Measurements from ENCODE around the gene SLC8A1. TPM values are rescaled to one million over a fixed set of nuclear protein-coding genes. Genes with fewer than 3 reads are reported as not detected.

Gene SLC8A1
- total RNA-seq, 1 donor from 2014 or later, result 116 TPM

DNA sequence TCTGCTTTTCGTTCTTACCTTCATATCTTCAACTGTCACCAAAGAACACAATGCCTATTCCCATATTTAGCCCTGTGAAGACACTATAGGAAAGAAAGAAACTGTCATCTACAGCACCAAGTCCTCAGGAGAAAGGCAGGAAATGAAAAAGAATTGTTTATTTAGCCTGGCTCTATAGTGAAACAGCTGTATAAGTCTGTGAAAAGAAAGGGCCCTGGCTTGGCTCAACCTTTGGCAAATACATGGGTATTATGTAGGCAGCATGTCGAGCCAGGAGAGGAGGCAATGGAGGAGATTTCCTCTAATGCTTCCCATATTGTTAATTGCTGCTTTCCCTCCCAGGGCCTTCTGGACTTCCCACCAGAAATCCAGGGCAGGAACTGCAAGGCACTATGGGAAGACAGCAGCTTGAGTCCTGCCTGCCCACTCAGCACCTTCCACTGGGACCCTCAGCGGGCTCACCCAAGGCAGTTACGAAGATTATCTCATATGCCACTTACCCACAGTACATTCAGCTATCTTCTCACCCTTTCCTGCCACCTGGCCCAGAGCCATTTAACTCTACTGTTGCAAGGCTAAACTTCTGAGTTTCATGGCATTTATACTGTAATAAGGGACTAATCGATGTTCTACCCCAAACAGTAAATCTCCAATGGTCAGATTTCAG is 30.1 kb downstream of the SLC8A1 start:
- no peak for DNase-seq (ENCODE audit: low spot score)

DNA sequence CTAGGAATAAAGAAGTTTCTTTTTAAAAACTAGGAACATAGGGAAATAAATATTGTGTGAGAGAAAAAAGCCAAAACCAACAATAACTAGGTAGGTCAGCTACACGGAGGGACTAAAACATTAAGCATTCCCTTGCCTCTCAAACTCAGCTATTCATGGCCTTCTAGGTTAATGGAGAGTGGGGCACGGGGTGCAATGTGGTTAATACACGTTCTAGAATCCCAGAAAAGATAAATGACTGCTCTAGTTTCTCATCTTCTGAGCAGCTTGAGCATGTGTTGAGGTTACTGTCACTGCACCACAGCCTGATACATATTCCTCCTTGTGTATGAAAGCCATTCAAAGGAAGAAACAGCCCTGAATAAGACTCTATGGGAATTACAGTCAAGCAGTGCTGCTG is 31.4 kb downstream of the SLC8A1 start:
- DNase-seq (ENCODE audit: low spot score), result no peak

DNA sequence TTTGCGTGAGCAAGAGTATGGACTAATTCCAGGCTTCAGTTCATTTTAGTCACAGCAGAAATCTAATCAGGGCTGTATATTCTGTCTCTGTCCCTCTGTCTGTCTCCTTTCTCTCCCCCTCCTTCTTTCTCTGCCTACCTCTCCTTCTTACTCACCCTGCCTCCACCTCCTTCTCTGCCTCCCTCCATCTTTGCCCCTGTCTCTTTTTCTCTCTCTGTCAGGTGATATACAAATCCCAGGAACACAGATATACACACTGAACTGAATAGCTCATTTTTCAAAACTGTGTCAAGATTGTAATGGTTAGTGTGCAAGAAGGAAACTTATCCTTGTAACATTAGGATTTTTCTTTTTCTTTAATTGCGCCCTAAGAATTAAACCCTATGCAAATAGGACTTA is 32.5 kb downstream of the SLC8A1 start:
- DNase-seq (ENCODE audit: low spot score), result no peak

DNA sequence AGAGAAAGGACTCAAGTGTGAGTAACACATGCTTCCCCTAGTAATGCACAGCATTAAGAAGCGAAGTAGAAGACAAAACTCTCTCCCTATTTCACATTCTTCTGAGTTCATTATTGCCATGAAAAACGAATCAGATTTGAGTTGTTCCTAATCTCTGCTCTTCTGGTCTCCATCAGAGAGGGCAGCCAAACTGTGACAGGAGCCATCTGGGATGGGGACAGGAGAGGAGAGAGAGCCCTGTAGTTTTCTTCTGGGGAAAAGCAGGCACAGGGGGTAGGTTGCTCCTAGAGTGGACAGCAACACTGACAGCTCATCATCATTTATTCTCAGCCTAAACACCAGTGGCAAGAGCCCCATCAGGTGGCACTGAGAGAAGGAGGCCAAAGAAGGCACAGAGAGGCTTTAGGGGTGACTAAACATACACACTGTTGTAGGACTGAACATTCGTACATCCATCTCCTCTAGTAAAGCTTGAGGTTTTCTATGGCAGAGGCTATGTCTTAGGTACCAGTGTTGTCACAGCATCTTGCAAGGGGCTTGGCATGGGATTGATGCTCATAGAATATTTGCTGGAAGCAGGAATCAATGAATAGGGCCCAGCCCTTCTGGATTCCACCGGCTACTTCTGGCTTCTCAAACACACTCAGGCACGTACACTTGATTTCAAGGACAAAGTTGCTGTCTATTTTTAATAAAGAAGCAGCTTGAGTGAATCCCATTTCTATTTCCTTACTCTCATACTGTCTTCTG is 33.1 kb downstream of the SLC8A1 start:
- DNase-seq (ENCODE audit: low spot score), result no peak

DNA sequence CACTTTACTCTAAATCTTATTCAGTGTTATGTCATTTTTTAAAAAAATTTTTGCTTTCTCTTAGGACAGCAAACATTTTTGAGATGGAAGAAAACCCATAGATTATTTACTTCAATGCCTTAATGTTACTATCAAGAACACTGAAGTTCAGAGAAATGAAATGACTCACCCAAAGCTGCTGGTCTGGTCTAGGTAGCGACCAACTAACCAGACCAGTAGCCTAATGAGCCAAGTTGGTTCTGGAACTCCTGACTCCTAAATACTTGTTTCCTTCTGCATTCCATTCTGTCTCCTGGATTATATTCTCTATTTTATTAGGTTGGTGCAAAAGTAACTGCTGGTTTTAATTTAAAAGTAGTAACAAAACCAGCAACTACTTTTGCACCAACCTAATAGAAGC is 35.4 kb downstream of the SLC8A1 start:
- DNase-seq (ENCODE audit: low spot score), result no peak

DNA sequence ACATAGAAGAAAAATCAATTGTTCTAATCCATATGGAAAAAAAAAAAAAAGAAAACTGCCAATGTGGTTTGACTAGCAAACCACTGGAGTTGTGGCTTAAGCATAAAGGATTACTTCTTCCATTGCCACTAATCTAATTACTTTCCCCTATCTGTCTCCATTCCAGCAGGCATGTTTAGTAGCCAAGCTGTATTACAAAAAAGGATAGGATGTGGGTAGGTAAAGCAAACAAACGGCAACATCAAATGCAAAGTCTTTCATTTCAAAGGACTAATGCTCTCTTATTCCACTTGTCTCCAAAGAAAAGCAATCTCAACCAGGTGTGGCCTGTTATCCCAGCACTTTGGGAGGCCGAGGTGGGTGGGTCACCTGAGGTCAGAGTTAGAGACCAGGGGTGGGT is 36.5 kb downstream of the SLC8A1 start:
- DNase-seq (ENCODE audit: low spot score), result no peak

DNA sequence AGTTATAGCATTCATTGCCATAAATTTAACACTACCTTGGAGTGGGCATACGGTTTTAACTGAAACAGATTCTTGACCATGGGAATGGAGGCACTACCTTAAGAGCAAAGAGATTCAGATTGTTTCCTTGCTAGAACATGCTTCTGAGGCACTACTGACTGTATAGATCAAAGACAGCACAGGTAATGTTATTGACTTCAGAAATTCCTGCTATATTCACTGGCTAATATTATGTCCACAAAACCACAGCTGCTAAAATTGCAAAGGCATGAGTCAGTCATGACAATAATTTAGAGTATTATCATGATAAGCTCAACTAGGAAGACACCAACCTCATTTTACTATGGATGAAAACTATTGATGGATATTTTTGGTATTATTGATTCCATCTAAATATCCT is 39.4 kb downstream of the SLC8A1 start:
- DNase-seq (ENCODE audit: low spot score), result no peak

DNA sequence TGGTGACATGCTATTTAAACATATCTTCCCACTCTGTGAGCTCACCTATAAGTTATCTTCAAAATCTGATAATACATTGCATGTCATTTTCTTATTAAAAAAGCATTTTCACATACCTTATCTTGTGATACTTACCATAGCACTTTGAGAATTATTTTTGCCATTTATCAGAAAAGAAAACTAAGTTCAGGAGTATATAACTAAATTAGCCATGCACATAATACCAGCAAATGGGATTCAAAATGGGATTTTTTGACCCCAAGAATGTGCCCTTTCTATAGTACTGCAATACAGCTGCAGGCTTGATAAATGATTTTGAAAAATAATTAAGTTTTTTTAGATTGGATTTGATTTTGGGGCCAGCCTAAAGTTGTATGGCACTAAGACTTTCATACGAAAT is 41.2 kb downstream of the SLC8A1 start:
- DNase-seq (ENCODE audit: low spot score), result no peak

DNA sequence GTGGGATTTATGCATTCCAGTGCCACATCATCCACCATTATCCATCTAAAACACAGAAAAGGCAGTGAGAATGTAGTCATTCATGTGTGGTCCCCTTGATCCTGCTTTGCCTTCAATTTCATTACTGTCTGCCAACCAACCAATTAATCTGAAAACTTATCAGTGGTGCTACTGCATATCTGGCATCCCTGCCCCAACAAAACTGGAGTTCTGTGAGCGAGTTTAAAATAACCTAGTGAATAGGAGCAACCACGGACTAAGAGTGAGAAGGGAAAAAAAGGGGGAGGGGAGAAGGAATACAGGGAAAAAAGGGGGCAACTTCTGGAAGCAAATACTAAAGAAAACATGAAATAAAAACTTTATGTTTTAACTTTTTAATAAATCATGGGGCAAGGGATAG is 42.2 kb downstream of the SLC8A1 start:
- no peak for DNase-seq (ENCODE audit: low spot score)

DNA sequence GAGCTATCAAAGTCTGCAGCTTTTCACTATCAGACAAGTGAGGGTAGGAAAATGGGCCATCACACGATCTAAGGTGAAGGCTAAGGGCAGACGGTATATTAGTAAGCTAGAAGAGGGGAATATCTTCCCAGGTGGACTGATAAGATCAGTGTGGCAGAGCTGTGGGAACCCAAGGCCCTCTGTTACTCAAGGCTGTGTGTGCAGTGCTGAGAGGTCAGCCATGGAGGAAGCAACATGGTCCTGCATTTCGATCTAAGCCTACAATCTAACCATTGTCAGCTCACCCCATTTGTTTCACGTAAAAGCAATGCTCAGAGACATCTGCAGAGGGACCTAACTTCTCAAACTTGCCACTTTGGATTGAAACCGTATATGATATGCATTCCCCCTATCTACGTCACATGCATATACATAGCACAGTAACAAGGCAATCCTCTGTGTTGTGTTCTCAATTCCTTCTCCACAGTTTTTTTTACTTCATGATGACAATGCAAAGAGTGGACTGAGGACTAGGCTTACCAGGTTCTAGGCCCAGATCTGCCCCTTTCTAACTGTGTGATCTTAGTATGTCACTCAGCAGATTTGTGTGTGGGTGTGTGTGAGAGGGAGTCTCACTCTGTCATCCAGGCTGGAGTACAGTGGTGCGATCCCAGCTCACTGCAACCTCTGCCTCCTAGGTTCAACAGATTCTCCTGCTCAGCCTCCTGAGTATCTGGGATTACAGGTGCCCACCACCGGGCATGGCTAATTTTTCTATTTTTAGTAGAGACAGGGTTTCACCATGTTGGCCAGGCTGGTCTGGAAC is 45.2 kb downstream of the SLC8A1 start:
- DNase-seq (ENCODE audit: low spot score), result no peak

DNA sequence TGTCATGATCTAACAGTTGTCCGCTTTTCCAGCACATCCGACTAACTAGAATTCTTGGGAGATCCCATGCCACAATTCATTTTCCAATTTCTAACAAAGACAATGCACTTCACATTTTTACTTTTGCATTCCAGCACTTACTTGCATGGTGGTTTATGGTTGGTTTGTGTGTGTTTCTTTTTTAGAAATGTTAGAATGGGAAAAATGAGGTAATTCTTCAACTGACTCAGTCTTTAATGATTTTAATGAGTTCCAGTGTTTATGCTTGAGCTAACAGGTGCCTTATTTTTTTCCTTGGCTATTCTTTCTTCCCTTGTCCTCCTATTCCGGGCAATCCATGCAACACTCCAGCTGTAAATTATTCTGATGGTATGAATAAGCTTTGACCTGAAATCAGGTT is 46.4 kb downstream of the SLC8A1 start:
- DNase-seq (ENCODE audit: low spot score), result no peak

DNA sequence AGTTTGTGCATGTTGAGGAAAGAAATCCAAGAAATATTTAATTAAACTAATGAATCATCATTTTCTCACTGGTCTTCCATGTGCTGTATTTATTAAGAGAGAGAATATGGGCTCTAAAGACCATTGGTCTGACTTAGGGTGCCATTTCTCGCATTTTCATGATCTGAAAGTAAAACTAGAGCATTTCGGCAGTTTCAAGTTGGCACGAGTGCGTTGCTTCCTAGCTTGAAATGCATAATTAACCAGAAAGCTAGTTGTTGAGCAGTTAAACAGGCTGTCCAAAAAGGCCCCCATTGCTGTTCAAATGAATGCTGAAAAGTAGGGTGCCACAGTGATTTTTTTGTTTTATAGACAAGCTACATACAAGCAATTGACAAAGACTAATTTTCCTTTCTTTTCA is 47.4 kb downstream of the SLC8A1 start:
- DNase-seq (ENCODE audit: low spot score), result no peak

DNA sequence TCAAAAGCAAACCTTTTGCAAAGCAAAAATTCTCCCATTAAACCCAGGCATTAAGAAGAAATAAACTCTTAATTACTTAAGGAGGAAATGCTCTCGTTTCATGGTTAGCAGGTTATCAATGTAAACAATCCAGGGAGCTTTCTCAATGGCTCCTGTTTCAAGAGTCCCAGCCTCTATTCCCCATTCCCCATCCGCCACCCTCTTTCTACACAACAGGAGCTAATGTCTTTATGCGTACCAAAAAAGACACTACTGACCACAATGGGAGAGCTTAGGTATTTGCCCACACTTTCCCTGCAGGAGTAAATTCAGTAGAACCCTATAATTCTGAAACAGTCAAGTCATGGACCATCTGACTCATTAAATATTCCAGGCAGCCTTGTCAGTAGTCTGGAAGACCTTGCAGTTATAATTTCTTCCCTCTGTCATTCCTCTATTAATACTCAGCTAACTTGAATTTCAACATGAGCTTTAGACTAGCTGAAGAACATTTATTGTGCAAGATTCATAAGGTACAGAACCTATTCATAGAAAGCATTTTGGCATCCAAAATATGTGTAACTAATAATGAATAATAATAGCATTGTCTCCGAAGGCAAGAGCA is 48.6 kb downstream of the SLC8A1 start:
- DNase-seq (ENCODE audit: low spot score), result no peak

DNA sequence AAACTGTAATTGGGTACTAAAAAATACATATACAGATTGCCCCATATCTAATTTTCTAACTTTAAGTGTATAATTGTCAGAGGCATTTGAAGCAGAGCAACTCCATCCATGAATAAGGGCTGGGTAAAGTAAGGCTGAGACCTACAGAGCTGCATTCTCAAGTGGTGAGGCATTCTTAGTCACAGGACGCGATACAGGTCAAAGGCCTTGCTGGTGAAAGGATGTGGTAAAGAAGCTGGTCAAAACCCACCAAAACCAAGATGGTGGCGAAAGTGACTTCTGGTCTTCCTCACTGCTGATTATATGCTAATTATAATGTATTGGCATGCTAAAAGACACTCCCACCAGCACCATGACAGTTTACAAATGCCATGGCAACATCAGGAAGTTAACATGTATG is 50.0 kb downstream of the SLC8A1 start:
- no peak for DNase-seq (ENCODE audit: low spot score)

DNA sequence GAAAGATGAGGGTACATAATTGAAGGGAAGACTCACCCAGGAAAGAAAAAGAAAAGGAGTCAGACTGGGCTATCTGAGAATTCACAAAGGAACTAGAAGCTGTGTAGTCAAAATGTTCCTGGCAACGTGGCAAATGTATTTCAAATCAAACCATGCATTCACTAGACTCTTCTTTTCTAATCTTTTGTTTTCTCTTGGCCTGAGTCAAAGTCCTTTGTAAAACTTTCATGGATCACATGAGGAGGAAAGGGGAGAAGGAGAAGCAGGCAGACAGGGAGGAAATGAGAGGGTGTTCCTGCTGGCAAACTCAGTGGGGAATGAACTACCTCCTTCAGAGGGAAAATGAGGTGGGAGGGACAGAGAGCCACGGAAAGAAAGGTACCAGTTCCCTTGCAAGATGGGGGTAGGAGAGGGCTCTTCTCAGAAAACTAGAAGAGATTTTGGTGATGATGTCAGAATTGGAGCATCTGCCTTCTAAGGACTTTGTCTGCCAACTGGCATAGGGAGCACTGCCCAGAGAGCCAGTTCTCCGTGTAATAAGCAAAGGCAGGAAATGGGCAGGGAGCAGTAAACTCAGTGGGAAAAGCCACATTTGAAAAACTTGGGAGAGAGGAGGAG is 51.4 kb downstream of the SLC8A1 start:
- no peak for DNase-seq (ENCODE audit: low spot score)

DNA sequence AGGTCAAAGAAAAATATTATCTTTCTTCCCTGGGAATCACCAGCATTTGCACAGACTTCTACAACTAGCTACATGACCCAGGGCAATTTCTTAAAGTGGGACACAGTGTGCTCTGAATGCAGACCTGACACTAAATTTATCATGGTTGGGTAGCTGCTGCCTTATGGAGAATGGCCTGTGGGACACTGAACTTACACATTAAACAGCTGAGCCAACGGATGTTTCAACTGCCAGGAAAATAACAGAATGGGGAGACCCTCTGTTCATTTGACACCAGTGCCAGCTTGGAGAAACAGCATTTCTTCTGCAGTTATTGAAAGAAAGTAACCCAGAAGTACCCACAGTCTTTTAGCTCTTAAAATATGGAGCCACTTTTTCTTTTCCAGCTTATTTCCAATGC is 54.1 kb downstream of the SLC8A1 start:
- no peak for DNase-seq (ENCODE audit: low spot score)

DNA sequence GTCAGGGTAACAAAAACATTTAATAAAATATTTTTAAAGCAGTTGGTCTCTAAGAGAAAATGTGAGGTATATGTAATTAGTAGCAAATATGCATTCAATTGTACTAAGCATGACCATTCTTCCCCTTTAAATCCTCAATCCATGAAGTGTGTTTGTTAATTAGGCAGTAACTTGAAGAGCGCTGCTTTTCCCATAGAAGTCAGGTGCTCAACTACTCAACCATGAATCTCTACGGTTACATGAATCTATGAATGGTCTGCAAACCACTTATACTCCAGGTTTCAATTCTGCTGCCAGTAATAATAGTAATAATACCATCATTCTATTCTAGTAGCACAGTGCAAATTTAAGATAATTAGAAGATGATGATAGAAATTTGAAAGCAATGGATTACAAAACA is 55.8 kb downstream of the SLC8A1 start:
- DNase-seq (ENCODE audit: low spot score), result no peak

DNA sequence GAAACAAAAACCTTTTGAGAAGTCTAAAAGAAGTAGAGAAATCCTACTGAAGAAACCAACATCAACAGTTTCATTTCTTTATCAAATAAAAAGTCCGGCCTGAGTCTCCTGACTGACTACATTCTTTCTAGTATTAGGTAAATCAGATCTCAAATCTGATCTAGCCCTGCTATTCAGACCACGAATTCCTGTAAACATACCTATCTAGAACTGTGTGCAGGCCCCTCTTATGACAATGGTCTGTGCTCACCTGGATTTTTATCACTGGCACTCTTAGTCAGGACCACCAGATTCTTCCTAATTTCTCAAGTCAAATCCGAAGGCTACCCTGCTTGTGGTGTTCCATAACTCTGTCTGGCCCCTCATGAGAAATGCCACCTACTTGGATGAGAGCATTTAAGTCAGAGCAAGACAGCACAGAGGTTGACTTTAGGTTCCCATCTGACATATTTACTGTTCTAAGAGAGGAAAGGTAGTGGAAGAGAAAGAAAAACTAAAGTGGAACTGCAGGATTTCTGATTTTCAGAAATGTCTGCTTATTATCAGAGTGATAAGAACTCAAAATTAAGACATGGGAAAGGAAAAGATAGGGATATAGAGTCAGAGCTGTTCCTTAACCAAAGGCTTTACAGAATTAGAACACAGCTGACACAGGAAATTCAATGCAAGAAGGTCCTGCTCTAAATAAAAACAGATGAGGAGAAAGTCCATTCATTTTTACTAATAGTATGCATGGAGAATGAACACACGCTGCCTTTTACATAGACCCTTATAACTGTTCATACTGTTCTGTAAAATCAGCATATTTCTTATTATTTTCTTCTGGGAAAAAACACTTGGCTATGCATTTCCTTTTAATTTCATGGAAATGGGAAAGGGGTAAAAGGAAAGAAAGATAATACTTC is 56.5 kb downstream of the SLC8A1 start:
- DNase-seq (ENCODE audit: low spot score), result no peak

DNA sequence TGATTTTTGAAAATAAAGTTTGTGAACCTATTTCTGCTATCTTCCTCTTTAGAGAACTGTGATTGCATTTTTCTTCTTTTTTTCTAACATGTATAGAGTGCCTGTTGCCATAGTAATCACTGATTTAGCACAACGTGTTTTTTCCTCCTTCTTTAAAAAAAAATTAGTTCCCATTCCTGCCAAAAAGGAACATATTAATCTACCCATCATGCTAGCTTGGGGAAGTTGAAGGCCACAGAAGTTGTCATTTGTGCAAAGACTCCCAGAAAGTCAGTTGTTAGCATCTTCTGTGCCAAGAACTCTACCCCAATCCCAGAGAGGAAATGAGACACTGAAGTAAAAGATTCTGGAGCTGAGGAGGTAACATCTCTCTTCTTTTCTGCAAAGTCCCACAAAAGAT is 57.3 kb downstream of the SLC8A1 start:
- DNase-seq (ENCODE audit: low spot score), result no peak

DNA sequence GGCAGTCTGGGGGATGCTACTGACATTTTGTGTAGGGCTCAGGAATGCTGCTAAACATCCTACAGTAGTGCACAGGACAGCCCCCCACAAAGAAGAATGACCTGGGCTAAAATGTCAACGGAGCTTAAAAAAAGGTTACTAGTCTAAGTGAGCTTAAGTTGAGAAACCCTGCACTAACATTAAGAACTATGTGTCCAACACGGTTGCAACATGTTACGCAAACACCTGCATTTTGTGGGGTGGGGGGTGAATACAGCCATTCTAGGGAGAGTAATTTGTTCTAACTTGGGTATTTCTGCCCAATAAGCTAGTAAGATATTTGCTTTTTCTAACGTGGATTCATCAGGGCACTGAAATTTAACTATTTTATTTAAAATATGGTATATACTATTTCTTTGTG is 57.9 kb downstream of the SLC8A1 start:
- no peak for DNase-seq (ENCODE audit: low spot score)

DNA sequence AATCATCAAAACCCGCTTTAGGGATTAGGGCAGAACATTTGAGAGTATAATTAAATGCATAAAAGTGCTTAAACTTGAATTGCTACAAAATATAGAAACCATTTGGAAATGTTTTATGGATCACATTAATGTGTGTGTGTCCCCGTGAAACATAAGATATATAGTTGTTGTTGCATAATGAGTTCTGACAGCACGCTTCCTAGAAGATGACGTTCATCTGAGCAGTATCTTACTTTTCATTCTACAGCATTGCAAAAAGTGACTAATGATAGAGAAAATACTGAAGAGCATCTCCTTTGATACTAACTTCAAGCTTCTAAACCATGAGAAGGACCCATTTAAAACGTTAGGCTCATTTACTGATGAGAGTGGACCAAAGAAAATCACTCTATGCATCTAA is 63.7 kb downstream of the SLC8A1 start:
- no peak for DNase-seq (ENCODE audit: low spot score)

All from ureter (tissue), 1 donor.